K562 treated with DMSO at 1 percent for 24 hours (cell line): ENCODE data around the gene NXPH1. TPM values are rescaled to one million over a fixed set of nuclear protein-coding genes. Genes with fewer than 3 reads are reported as not detected.

Source experiments
- total RNA-seq: library from RNA; unstranded; fragments of 300-600 nt; gene quantifications from 2 replicates; pipeline ENCODE4 v1.2.3, GENCODE V29; 2022; ENCODE audit warnings: low read depth; ENCODE audit not compliant: insufficient read depth

NXPH1 gene
- total RNA-seq: not detected in 2 replicates

GRCh38 chr7:8433477-8434289 lies at the start of gene NXPH1:
Gene NXPH1, plus strand, starts transcription at chr7:8433609.

Other genes with a start within 250 kb of the NXPH1 start
- 16.7 and 24.7 TPM in 2 replicates for gene ICA1, start 171.4 kb upstream of the NXPH1 start, total RNA-seq